CD4-positive, alpha-beta T cell (primary cell): ENCODE data around the gene PCDHA5. TPM values are rescaled to one million over a fixed set of nuclear protein-coding genes. Genes with fewer than 3 reads are reported as not detected.
"Not testable (repeated sequence)": the region's sequence is repeated elsewhere in the genome, so short reads cannot be mapped to it uniquely, and the experiment has no call there.

ENCODE experiments used
- ATAC-seq: fragments of 200-7000 bp; cut with Tn5 transposase; one replicate; pipeline ENCODE4 v1.10.0; 2022; ENCODE audit warnings: mild to moderate bottlenecking; ENCODE audit not compliant: poor library complexity
- CTCF ChIA-PET: fragments of 350-600 bp; sonication (Branson Sonifier 250); formaldehyde crosslinking; loops from one replicate; lab custom pipeline; 2021; ENCODE audit warnings: antibody characterized with exemption, inconsistent platforms; lab: Charles Lee
- POLR2A ChIA-PET: fragments of 350-600 bp; sonication (Branson Sonifier 250); formaldehyde crosslinking; loops from one replicate; lab custom pipeline; 2021; ENCODE audit warnings: antibody characterized with exemption, inconsistent platforms; lab: Charles Lee
- DNase-seq, 14 experiments: peaks; one replicate each; pipeline ENCODE4 v3.0.0-alpha.2; 2013 to 2020; ENCODE audit warnings: mixed read lengths in 2 of 14
- H3K27ac ChIP-seq, 2 donors: one replicate each; pipeline versions ENCODE4 v1.5.1 to v1.7.0; 2013; ENCODE audit warnings: low read length in 2 of 2, low read depth in 1 of 2, mild to moderate bottlenecking in 1 of 2
- H3K27me3 ChIP-seq, 2 experiments: 1 replicate in 1 of 2; 2 replicates in 1 of 2; pipeline versions ENCODE4 v1.6.1 to v1.7.0; 2013; ENCODE audit warnings: low read length in 2 of 2, control low read depth in 1 of 2, mild to moderate bottlenecking in 1 of 2, moderate library complexity in 1 of 2; ENCODE audit not compliant: insufficient read depth in 2 of 2, control insufficient read depth in 1 of 2
- H3K36me3 ChIP-seq: one replicate; pipeline ENCODE4 v1.6.1; 2013; ENCODE audit warnings: low read length, control low read depth; ENCODE audit not compliant: insufficient read depth
- H3K4me1 ChIP-seq: one replicate; pipeline ENCODE4 v1.6.1; 2013; ENCODE audit warnings: low read length, control low read depth; ENCODE audit not compliant: insufficient read depth
- H3K4me3 ChIP-seq: one replicate; pipeline ENCODE4 v1.5.1; 2013; ENCODE audit warnings: mild to moderate bottlenecking, low read length, moderate library complexity
- H3K9me3 ChIP-seq, 2 experiments: 1 replicate in 1 of 2; 2 replicates in 1 of 2; pipeline versions ENCODE4 v1.6.1 to v1.7.0; 2013; ENCODE audit warnings: low read length in 2 of 2, mild to moderate bottlenecking in 2 of 2, control low read depth in 1 of 2, moderate library complexity in 1 of 2; ENCODE audit not compliant: control insufficient read depth in 1 of 2, insufficient read depth in 1 of 2
- H3K27ac Mint-ChIP-seq: one replicate; pipeline ENCODE4 v1.8.0; 2020; ENCODE audit warnings: mixed read lengths
- H3K27me3 Mint-ChIP-seq: one replicate; pipeline ENCODE4 v1.8.0; 2021; ENCODE audit warnings: mixed read lengths
- H3K36me3 Mint-ChIP-seq: one replicate; pipeline ENCODE4 v1.8.0; 2021; ENCODE audit warnings: low read depth, mixed read lengths
- H3K4me1 Mint-ChIP-seq: one replicate; pipeline ENCODE4 v1.8.0; 2021; ENCODE audit warnings: low read depth, mixed read lengths
- H3K4me3 Mint-ChIP-seq: one replicate; pipeline ENCODE4 v1.8.0; 2020; ENCODE audit warnings: mild to moderate bottlenecking, mixed read lengths
- H3K9me3 Mint-ChIP-seq: one replicate; pipeline ENCODE4 v1.8.0; 2020; ENCODE audit warnings: mixed read lengths
- CTCF ChIP-seq: fragments of 200-600 bp; IDR thresholded peaks from one replicate; pipeline ENCODE4 v1.8.0; 2022; ENCODE audit warnings: antibody characterized with exemption, mild to moderate bottlenecking
- intact Hi-C, 2 experiments: fragments of 100-400 bp; cut with DNase I in 1 of 2; cut with micrococcal nuclease in 1 of 2; formaldehyde crosslinking; loops; one replicate each; pipeline versions ENCODE4 v1.15.1 to v1.9.0; 2023 to 2025; cut with DNase I, micrococcal nuclease
- total RNA-seq, 174 experiments: library from RNA in 2 of 174; stranded (reverse) in 2 of 174; gene quantifications; one replicate each; pipeline ENCODE4 v1.2.3 and lab custom pipeline; 2021 to 2026

PCDHA5 gene
- total RNA-seq, 2 experiments from 2014 or later: not detected

GRCh38 chr5:140787849-140788504 is 33.4 kb upstream of the PCDHA5 start:
- H3K4me1 Mint-ChIP-seq, H3K4me3 ChIP-seq, H3K27ac ChIP-seq, CTCF ChIA-PET, intact Hi-C loops, H3K27ac Mint-ChIP-seq, DNase-seq, POLR2A ChIA-PET, ATAC-seq, H3K4me1 ChIP-seq, H3K4me3 Mint-ChIP-seq, H3K36me3 ChIP-seq: not testable (repeated sequence)
- peaks cover 25% of the 10 kb centered on the region in 2 experiments for H3K27me3 ChIP-seq
- H3K36me3 Mint-ChIP-seq: peaks cover 43% of the 10 kb centered on the region
- H3K9me3 ChIP-seq: peaks cover 36 to 76% of the 10 kb centered on the region in 2 experiments
- peaks cover 76% of the 10 kb centered on the region for H3K27me3 Mint-ChIP-seq
- H3K9me3 Mint-ChIP-seq: peaks cover 22% of the 10 kb centered on the region

GRCh38 chr5:140791089-140791488 is 30.3 kb upstream of the PCDHA5 start:
- H3K9me3 Mint-ChIP-seq: peaks cover 14% of the 10 kb centered on the region
- H3K4me1 Mint-ChIP-seq: no peaks in the 10 kb centered on the region
- peaks cover 78% of the 10 kb centered on the region for H3K27me3 Mint-ChIP-seq
- no peak overlapping the region for H3K4me3 Mint-ChIP-seq
- CTCF ChIA-PET: no interaction called here
- Histone ChIP-seq H3K27ac (no peak overlapping the region), H3K27me3 (peaks cover 30 to 33% of the 10 kb centered on the region in 2 experiments), H3K4me3 (no peak overlapping the region), H3K36me3 (no peaks in the 10 kb centered on the region), H3K9me3 (peaks cover 43 to 75% of the 10 kb centered on the region in 2 experiments), H3K4me1 (no peaks in the 10 kb centered on the region)
- no peak for TF ChIP-seq CTCF
- no peak overlapping the region for H3K27ac Mint-ChIP-seq
- intact Hi-C loops: no loop called here
- DNase-seq (no peak), ATAC-seq (no peak)
- peaks cover 36% of the 10 kb centered on the region for H3K36me3 Mint-ChIP-seq
- POLR2A ChIA-PET: no interaction called here

- no peaks in the 10 kb centered on the region for H3K4me1 ChIP-seq
- H3K9me3 ChIP-seq: peaks cover 24 to 43% of the 10 kb centered on the region in 2 experiments
- peaks cover 64% of the 10 kb centered on the region for H3K27me3 Mint-ChIP-seq
- H3K4me3 ChIP-seq: no peak within 1 kb of the TSS
- intact Hi-C loops: no loop called here
- CTCF ChIA-PET: no interaction called here
- ATAC-seq (no peak), DNase-seq (no peak)
- POLR2A ChIA-PET: no interaction called here
- peaks cover 14% of the 10 kb centered on the region for H3K9me3 Mint-ChIP-seq
- no peaks in the 10 kb centered on the region for H3K4me1 Mint-ChIP-seq
- no peak within 1 kb of the TSS for H3K4me3 Mint-ChIP-seq
- peaks cover 15 to 19% of the 10 kb centered on the region in 2 experiments for H3K27me3 ChIP-seq
- peaks cover 29% of the 10 kb centered on the region for H3K36me3 Mint-ChIP-seq
- H3K27ac ChIP-seq: no peak within 1 kb of the TSS
- no peaks in the 10 kb centered on the region for H3K36me3 ChIP-seq
- TF ChIP-seq CTCF: no peak
- no peak within 1 kb of the TSS for H3K27ac Mint-ChIP-seq
Measured at GRCh38 chr5:140794595-140795258, 26.7 kb upstream of the PCDHA5 start, which contains the start of gene PCDHA2. Gene PCDHA2, plus strand, starts transcription at chr5:140794852.
